Testis (tissue), 3 donors: Measurements from ENCODE around the gene ALOX5AP. TPM values are rescaled to one million over a fixed set of nuclear protein-coding genes. Genes with fewer than 3 reads are reported as not detected.

ENCODE experiments used
- DNase-seq: peaks from one replicate; pipeline ENCODE4 v3.0.0-alpha.2; 2019
- H3K27ac ChIP-seq, 2 donors: fragments of 200-600 bp; sonication (generic); one replicate each; pipeline ENCODE4 v1.5.1; 2019
- H3K27me3 ChIP-seq: fragments of 200-600 bp; sonication (generic); one replicate; pipeline ENCODE4 v1.5.1; 2019
- H3K36me3 ChIP-seq: fragments of 200-600 bp; sonication (generic); one replicate; pipeline ENCODE4 v1.5.1; 2017; ENCODE audit warnings: low read depth; ENCODE audit errors: missing control alignments
- H3K4me1 ChIP-seq: fragments of 200-600 bp; sonication (generic); one replicate; pipeline ENCODE4 v1.5.1; 2019
- H3K4me3 ChIP-seq, 2 donors: fragments of 200-600 bp; sonication (generic); one replicate each; pipeline ENCODE4 v1.5.1; 2017 to 2019
- H3K9me3 ChIP-seq: fragments of 200-600 bp; sonication (generic); one replicate; pipeline ENCODE4 v1.5.1; 2017
- POLR2A ChIP-seq: fragments of 450-650 bp; IDR thresholded peaks from one replicate; pipeline ENCODE4 v1.6.1; 2017; ENCODE audit warnings: antibody characterized with exemption, mild to moderate bottlenecking, moderate library complexity
- WGBS, 2 donors: methylation state at CpG; one replicate each; pipeline ENCODE4 v1.1.5; 2018; 5-methylcytosine and 5-hydroxymethylcytosine counted together
- intact Hi-C: fragments of 100-400 bp; cut with DNase I; formaldehyde crosslinking; loops from one replicate; pipeline ENCODE4 v1.15.1; 2023; ENCODE audit warnings: low total_unique reads
- polyA plus RNA-seq: library from polyadenylated mRNA; stranded (reverse); fragments of 350-450 nt; fragmentation: Illumina TruSeq; extraction: RNeasy Lipid Tissue Mini Kit (QIAGEN cat#74804); gene quantifications from one replicate; pipeline ENCODE4 v1.2.3, GENCODE V29; 2014; ENCODE audit warnings: low read depth, low replicate concordance; ENCODE audit not compliant: insufficient read depth
- total RNA-seq, 2 donors: library from RNA; depleted of rRNA; stranded (reverse); fragments of >200 nt; gene quantifications; one replicate each; pipeline ENCODE4 v1.2.3, GENCODE V29; 2016
- TF ChIP-seq, protein P1 (sequence below), 3 experiments: fragments of 450-650 bp in 2 of 3; fragments of 200-600 bp in 1 of 3; sonication (generic) in 1 of 3; IDR thresholded peaks; one replicate each; pipeline ENCODE4 v1.5.1; 2016 to 2019; ENCODE audit warnings: antibody characterized with exemption in 3 of 3, mild to moderate bottlenecking in 2 of 3, moderate library complexity in 1 of 3

Gene ALOX5AP
- total and polyA plus RNA-seq, 3 donors from 2014 or later, result 2.5 to 13.4 (median 7.3) TPM

DNA sequence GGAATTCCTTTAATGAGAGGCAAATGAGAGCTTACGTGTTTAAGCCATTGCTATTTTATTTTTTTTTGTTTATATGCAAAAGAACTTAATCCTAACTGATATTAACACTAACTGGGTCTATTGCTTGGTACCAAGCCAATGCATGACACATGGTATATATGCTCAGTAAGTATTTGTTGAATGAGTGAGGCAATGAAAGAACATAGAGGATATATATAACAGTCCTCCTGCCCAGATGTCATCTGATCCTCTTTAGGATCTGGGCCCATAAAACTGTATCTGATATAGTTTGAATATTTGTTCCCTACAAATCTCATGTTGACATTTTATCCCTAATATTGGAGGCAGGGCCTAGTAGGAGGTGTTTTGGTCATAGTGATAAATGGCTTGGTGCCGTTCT is 13.0 kb upstream of the ALOX5AP start:
- 93 to 96% methylated on average over 2 of the region's 2 CpGs for WGBS, 2 donors
- TF ChIP-seq POLR2A, result no peak
- TF ChIP-seq, protein P1, sequence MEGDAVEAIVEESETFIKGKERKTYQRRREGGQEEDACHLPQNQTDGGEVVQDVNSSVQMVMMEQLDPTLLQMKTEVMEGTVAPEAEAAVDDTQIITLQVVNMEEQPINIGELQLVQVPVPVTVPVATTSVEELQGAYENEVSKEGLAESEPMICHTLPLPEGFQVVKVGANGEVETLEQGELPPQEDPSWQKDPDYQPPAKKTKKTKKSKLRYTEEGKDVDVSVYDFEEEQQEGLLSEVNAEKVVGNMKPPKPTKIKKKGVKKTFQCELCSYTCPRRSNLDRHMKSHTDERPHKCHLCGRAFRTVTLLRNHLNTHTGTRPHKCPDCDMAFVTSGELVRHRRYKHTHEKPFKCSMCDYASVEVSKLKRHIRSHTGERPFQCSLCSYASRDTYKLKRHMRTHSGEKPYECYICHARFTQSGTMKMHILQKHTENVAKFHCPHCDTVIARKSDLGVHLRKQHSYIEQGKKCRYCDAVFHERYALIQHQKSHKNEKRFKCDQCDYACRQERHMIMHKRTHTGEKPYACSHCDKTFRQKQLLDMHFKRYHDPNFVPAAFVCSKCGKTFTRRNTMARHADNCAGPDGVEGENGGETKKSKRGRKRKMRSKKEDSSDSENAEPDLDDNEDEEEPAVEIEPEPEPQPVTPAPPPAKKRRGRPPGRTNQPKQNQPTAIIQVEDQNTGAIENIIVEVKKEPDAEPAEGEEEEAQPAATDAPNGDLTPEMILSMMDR (IDR thresholded peaks at IDR 0.05), result no peak
- H3K27me3 ChIP-seq, result no peaks in the 10 kb centered on the region
- H3K9me3 ChIP-seq, result no peaks in the 10 kb centered on the region
- no peak for DNase-seq
- H3K27ac ChIP-seq, result no peak overlapping the region
- no peaks in the 10 kb centered on the region for H3K4me1 ChIP-seq
- H3K36me3 ChIP-seq, result no peaks in the 10 kb centered on the region
- intact Hi-C loops, result no loop called here
- no peak overlapping the region for H3K4me3 ChIP-seq

DNA sequence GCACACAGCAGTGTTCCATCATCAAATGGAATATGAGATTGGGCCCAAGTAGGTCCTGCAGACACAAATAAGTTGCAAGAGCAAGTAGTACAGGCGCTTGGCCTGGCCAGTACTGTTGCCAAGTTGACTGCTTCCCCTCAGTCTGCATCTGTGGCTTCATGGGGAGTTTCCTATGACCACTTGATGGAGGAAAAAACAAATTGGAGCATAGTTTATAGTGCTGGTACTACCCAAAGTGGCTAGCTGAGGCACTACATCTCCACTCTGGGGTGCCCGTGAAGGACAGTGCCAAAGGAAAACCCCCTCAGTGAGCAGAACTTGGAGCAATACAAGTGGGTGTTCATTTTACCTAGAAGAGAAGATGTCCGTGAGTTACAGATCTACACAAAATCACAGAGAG is 10.6 kb upstream of the ALOX5AP start:
- intact Hi-C loops, result no loop called here
- WGBS, 2 donors, result 87 to 97% methylated on average over 3 of the region's 3 CpGs
- no peaks in the 10 kb centered on the region for H3K36me3 ChIP-seq
- H3K4me1 ChIP-seq, result no peaks in the 10 kb centered on the region
- no peak for DNase-seq
- TF ChIP-seq, protein P1 (IDR thresholded peaks at IDR 0.05), result no peak
- no peak for TF ChIP-seq POLR2A
- no peaks in the 10 kb centered on the region for H3K27me3 ChIP-seq
- H3K4me3 ChIP-seq, result no peak overlapping the region
- H3K27ac ChIP-seq, result no peak overlapping the region
- H3K9me3 ChIP-seq, result no peaks in the 10 kb centered on the region

DNA sequence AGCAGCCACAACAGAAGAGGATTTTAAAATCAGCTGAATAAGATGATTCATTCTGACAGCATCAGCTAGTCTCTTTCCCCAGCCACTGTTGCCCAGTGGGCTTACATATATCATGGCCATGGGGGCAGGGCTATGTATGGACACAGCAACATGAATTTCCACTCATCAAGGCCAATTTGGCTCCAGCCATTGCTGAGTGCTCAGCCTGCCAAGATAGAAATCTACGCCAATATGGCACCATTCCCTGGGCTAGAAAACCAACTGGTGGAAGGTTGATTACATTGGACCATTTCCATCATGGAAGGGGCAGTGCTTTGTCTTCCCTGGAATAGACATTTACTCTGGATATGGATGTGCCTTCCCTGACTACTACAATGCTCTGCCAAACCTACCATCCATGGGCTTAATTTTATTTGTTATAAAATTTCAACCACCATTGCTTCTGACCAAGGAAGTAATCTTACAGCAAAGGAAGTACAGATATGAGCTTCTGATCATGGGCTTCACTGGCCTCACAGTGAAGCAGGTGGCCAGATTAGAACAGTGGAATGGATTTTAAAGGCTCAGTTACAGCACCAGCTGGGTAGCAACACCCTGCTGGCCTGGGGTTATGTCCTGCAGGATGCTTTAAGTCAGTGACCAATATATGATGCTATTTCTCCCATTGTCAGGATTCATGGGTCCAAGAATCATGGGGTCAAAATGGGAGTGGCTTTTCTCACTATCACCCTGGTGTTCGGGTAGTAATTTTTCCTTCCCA is 9.8 kb upstream of the ALOX5AP start:
- intact Hi-C loops, result no loop called here
- no peak for DNase-seq
- H3K27ac ChIP-seq, result no peak overlapping the region
- no peaks in the 10 kb centered on the region for H3K9me3 ChIP-seq
- H3K4me1 ChIP-seq, result no peaks in the 10 kb centered on the region
- TF ChIP-seq, protein P1 (IDR thresholded peaks at IDR 0.05), result no peak
- no peak for TF ChIP-seq POLR2A
- H3K27me3 ChIP-seq, result no peaks in the 10 kb centered on the region
- no peak overlapping the region for H3K4me3 ChIP-seq
- no peaks in the 10 kb centered on the region for H3K36me3 ChIP-seq
- 96 to 100% methylated on average over 2 of the region's 2 CpGs for WGBS, 2 donors

DNA sequence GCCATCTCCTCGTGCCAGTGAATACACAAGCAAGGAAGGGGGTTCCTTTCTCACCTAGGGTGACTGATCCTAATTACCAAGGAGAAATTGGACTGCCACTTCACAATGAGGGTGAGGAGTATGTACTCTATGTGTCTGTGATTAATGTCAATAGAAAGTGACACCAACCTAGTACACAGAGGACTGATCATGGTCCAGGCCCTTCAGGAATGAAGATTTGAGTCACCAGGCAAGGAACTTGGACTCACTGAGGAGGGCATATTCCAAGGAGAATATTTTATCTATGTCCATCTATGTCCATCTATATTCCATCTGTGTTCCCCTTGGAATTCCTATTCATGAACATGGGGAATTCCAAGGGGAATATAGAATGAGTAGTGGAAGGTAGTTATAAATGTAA is 9.2 kb upstream of the ALOX5AP start:
- TF ChIP-seq POLR2A, result no peak
- TF ChIP-seq, protein P1 (IDR thresholded peaks at IDR 0.05), result no peak
- H3K4me3 ChIP-seq, result no peak overlapping the region

More for the DNA sequence above, 9.2 kb upstream of the ALOX5AP start:
- WGBS, 2 donors, result 96 to 100% methylated on average over 1 of the region's 1 CpG
- Histone ChIP-seq H3K27me3 (no peaks in the 10 kb centered on the region), H3K36me3 (no peaks in the 10 kb centered on the region), H3K4me1 (no peaks in the 10 kb centered on the region), H3K27ac (no peak overlapping the region), H3K9me3 (no peaks in the 10 kb centered on the region)
- intact Hi-C loops, result no loop called here
- DNase-seq, result no peak
